ENCODE data around the gene FASN. TPM values are rescaled to one million over a fixed set of nuclear protein-coding genes. Genes with fewer than 3 reads are reported as not detected.

FASN gene
- total and polyA plus RNA-seq, 2 of the 4 experiments (the other 2 are of a cell fraction), result 12.4 to 56.0 TPM

GRCh38 chr17:82083009-82083408, 15.0 kb downstream of the FASN start:
- Histone ChIP-seq H3K14ac (replicated peaks; ENCODE audit: low read depth, low read length) (no peak overlapping the region), H2AK9ac (replicated peaks; ENCODE audit: low read depth, low read length, poor library complexity) (no peak overlapping the region), H2BK5ac (ENCODE audit: low read depth, low read length, poor library complexity, severe bottlenecking) (no peak overlapping the region), H3K56ac (ENCODE audit: extremely low read depth, insufficient read depth, low read length) (no peak overlapping the region), H3K23ac (ENCODE audit: low read depth, low read length) (no peak overlapping the region), H3K36me3 (ENCODE audit: control insufficient read depth, insufficient read depth, low read length) (peaks cover 88% of the 10 kb centered on the region), H2BK120ac (ENCODE audit: low read depth, low read length) (no peak overlapping the region), H3K9ac (ENCODE audit: low read depth, low read length) (no peak overlapping the region), H3K9me3 (ENCODE audit: control insufficient read depth, insufficient read depth, low read length) (no peaks in the 10 kb centered on the region), H2AK5ac (ENCODE audit: low read depth, low read length) (no peak overlapping the region), H3K4ac (ENCODE audit: low read depth, low read length) (no peak overlapping the region), H3K27ac (ENCODE audit: insufficient read depth, low read length) (no peak overlapping the region), H3K79me1 (ENCODE audit: low read depth in 1 of 2, low read length in 2 of 2) (no peaks in the 10 kb centered on the region; a peak in 1 of 4 replicates), H3K4me3 (ENCODE audit: insufficient read depth, low read depth, low read length) (no peak overlapping the region), H2AFZ (replicated peaks; ENCODE audit: low read length, poor library complexity) (no peak overlapping the region), H3K4me2 (ENCODE audit: low read depth, low read length) (no peak overlapping the region), H4K91ac (ENCODE audit: insufficient read depth, low read depth, low read length) (no peak overlapping the region), H4K20me1 (ENCODE audit: insufficient read depth, low read length) (no peaks in the 10 kb centered on the region; the same call in none of the 2 replicates), H4K5ac (ENCODE audit: low read depth, low read length) (no peak overlapping the region), H3K18ac (ENCODE audit: low read depth, low read length) (no peak overlapping the region), H2BK15ac (ENCODE audit: low read depth, low read length) (no peak overlapping the region), H3K9me1 (ENCODE audit: insufficient read depth, low read length) (no peaks in the 10 kb centered on the region), H2BK20ac (ENCODE audit: low read depth, low read length) (no peak overlapping the region), H3K4me1 (ENCODE audit: control insufficient read depth, insufficient read depth, low read length) (no peaks in the 10 kb centered on the region), H4K8ac (ENCODE audit: low read depth in 2 of 2, low read length in 2 of 2) (no peak overlapping the region), H3K27me3 (ENCODE audit: control insufficient read depth, insufficient read depth, low read length) (no peaks in the 10 kb centered on the region)
- in situ Hi-C loops (cut with MboI; ENCODE audit: low sequenced_read_pairs), result no loop called here
- DNase-seq, result no peak
- dilution Hi-C loops (cut with HindIII; ENCODE audit: low sequenced_read_pairs, unreplicated experiment), result no loop called here
- no TSS peak for BruUV-seq (replicated peaks)
- TF ChIP-seq SMC3 (IDR thresholded peaks at IDR 0.05; ENCODE audit: low read depth, low read length) (no peak), ELK1 (IDR thresholded peaks at IDR 0.05; ENCODE audit: borderline replicate concordance, low read depth, low read length) (no peak), CEBPB (IDR thresholded peaks at IDR 0.05; ENCODE audit: low read depth, low read length) (no peak), CTCF (conservative IDR thresholded peaks at IDR 0.05; ENCODE audit: low read depth, low read length) (no peak), RAD21 (IDR thresholded peaks at IDR 0.05; ENCODE audit: low read length) (no peak), RFX5 (IDR thresholded peaks at IDR 0.05; ENCODE audit: low read depth, low read length) (no peak), FOS (IDR thresholded peaks at IDR 0.05; ENCODE audit: low read depth, low read length) (no peak)
- ATAC-seq (ENCODE audit: low read depth), result no peak
- 95% methylated on average over 20 of the region's 24 CpGs; no CpG with 5 or more reads in 1 of the 2 experiments for WGBS, 2 experiments (ENCODE audit: extremely low coverage in 2 of 2, insufficient read length in 1 of 2)
- intact Hi-C loops (cut with micrococcal nuclease), result no loop called here
- ChIA-PET CTCF (no interaction called here), POLR2A (ENCODE audit: unreplicated experiment) (no interaction called here)
